Thymus (tissue), 14 donors: Measurements from ENCODE around the gene CEACAM20. TPM values are rescaled to one million over a fixed set of nuclear protein-coding genes. Genes with fewer than 3 reads are reported as not detected.

Experiments
- DNase-seq, 9 donors: peaks; one replicate each; pipeline ENCODE4 v3.0.0-alpha.2; 2013; ENCODE audit warnings: low spot score in 9 of 9, low read depth in 6 of 9, missing footprints in 1 of 9
- H3K27ac ChIP-seq, 2 donors: one replicate each; pipeline ENCODE4 v1.5.1; 2013; ENCODE audit warnings: control low read depth in 1 of 2, low read depth in 1 of 2, low read length in 1 of 2, mild to moderate bottlenecking in 1 of 2, moderate library complexity in 1 of 2
- H3K27me3 ChIP-seq, 2 donors: one replicate each; pipeline ENCODE4 v1.5.1; 2013; ENCODE audit warnings: low read length in 1 of 2; ENCODE audit not compliant: control insufficient read depth in 2 of 2, insufficient read depth in 1 of 2
- H3K36me3 ChIP-seq, 2 donors: one replicate each; pipeline ENCODE4 v1.5.1; 2013; ENCODE audit warnings: low read length in 1 of 2, mild to moderate bottlenecking in 1 of 2, moderate library complexity in 1 of 2; ENCODE audit not compliant: control insufficient read depth in 2 of 2, insufficient read depth in 2 of 2
- H3K4me1 ChIP-seq, 2 donors: one replicate each; pipeline ENCODE4 v1.5.1; 2013; ENCODE audit warnings: low read length in 2 of 2; ENCODE audit not compliant: control insufficient read depth in 2 of 2, insufficient read depth in 2 of 2
- H3K4me3 ChIP-seq, 2 donors: one replicate each; pipeline ENCODE4 v1.5.1; 2013; ENCODE audit warnings: low read length in 2 of 2, control low read depth in 1 of 2, mild to moderate bottlenecking in 1 of 2
- H3K9me3 ChIP-seq, 2 donors: one replicate each; pipeline ENCODE4 v1.5.1; 2013; ENCODE audit warnings: low read length in 1 of 2, mild to moderate bottlenecking in 1 of 2; ENCODE audit not compliant: control insufficient read depth in 2 of 2, insufficient read depth in 1 of 2
- WGBS: extraction: QIAGEN DNeasy Blood & Tissue Kit; methylation state at CpG from one replicate; pipeline ENCODE4 v1.1.7; 2013; 5-methylcytosine and 5-hydroxymethylcytosine counted together
- long read RNA-seq, 10 donors: transcript quantifications; one replicate each; lab custom pipeline, GENCODE V29; 2026
- polyA plus RNA-seq: library from polyadenylated mRNA; stranded (reverse); fragments of 200-250 nt; gene quantifications from one replicate; pipeline ENCODE4 v1.2.3, GENCODE V29; 2013
- total RNA-seq: library from RNA; stranded (reverse); fragments of 120-200 nt; gene quantifications from one replicate; pipeline ENCODE4 v1.2.4, GENCODE V29; 2013
- donor health status: healthy.

CEACAM20 gene
- total RNA-seq = 0.05 TPM
- 0.05 TPM for polyA plus RNA-seq
- long read RNA-seq, donor 1 = 0 reads
- long read RNA-seq, donor 2 = 0 reads
- long read RNA-seq, donor 3 = 0 reads
- long read RNA-seq, donor 4 = 0 reads
- long read RNA-seq, donor 5 = 0 reads
- long read RNA-seq, donor 6 = 0 reads
- long read RNA-seq, donor 7 = 0 reads
- long read RNA-seq, donor 8 = 0 reads
- long read RNA-seq, donor 9 = 0 reads
- long read RNA-seq, donor 10 = 0 reads

DNA sequence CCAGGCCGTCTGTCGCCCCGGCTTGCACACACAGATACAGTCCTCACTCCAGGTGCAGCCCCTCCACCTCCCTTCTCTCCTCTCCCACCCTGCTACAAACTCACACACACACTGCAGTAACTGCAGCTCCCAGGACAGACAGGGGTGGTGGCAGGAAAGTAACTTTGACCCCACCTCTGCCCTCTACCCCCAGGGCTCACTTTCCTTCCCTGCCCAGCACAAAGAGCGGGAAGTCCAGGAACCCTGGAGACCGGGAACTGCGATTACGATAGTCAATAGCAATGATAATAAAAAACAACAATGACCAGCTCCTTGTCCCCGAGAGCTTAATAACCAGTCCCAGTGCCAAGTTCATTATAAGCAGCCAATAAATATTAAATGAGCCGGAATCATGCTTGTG, at the start of gene CEACAM20:
TSS of gene CEACAM20 (minus strand) at position 140 of the 400 bp plus-strand sequence. CDS start 166 bp downstream, outside the sequence.
- Histone ChIP-seq H3K27me3 (no peaks in the 10 kb centered on the region), H3K36me3 (no peaks in the 10 kb centered on the region), H3K4me1 (no peaks in the 10 kb centered on the region), H3K4me3 (no peak within 1 kb of the TSS), H3K9me3 (no peaks in the 10 kb centered on the region), H3K27ac (no peak within 1 kb of the TSS)
- WGBS = 87% methylated on average over 9 of the region's 9 CpGs
- DNase-seq = no peak

DNA sequence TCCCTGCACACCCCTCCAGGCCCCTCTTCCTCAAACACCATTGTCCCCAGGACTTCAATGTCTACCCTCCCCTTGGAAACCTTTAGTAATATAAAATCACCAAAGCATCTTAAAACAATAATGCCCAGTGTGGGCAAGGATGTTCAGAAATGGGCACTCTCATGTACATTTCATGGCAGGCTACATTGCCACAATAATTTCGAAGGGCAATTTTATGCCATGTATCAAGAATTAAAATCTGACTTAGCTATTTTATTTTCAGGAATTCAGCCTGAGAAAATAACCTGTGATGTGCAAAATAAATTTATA, 48.0 kb upstream of the CEACAM20 start:
- Histone ChIP-seq H3K4me3 (no peak overlapping the region), H3K4me1 (no peaks in the 10 kb centered on the region), H3K27me3 (no peaks in the 10 kb centered on the region), H3K36me3 (no peaks in the 10 kb centered on the region), H3K9me3 (no peaks in the 10 kb centered on the region), H3K27ac (no peak overlapping the region)
- DNase-seq = no peak
- WGBS = 85% methylated on average over 1 of the region's 1 CpG

DNA sequence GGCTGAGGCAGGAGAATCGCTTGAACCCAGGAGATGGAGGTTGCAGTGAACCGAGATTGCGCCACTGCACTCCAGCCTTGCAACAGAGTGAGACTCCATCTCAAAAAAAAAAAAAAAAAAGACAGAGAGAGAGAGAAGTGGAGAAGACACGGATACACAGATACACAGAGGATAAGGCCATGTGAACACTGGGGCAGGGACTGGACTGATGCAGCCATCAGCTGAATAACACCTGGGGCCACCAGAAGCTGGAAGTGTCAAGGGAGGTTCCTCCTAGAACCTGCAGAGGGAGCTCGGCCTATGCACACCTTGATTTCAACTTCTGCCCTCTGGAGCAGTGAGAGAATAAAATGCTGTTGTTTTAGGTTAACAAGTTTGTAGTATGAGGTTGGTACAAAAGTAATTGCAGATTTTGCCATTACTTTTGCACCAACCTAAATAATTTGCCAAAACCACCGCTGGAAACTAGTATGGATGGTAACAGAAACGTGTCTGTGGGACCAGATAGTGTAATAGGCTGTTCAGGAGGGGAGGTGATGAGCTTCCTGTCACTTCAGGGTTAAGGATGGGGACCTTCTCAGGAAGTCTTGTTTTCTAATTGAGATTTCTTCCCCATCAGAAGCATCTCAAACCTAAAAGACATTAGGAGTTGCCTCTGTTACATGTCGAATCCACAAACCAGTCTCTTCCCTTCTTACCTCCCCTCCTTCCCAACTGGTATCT, 47.5 kb upstream of the CEACAM20 start:
- no peak overlapping the region for H3K27ac ChIP-seq
- WGBS = 73% methylated on average over 8 of the region's 8 CpGs
- no peaks in the 10 kb centered on the region for H3K27me3 ChIP-seq
- no peak overlapping the region for H3K4me3 ChIP-seq
- peak in 5 of 9 donors; percentile 9 to 54 (median 23) for DNase-seq
- H3K4me1 ChIP-seq = no peaks in the 10 kb centered on the region
- no peaks in the 10 kb centered on the region for H3K9me3 ChIP-seq
- H3K36me3 ChIP-seq = no peaks in the 10 kb centered on the region

DNA sequence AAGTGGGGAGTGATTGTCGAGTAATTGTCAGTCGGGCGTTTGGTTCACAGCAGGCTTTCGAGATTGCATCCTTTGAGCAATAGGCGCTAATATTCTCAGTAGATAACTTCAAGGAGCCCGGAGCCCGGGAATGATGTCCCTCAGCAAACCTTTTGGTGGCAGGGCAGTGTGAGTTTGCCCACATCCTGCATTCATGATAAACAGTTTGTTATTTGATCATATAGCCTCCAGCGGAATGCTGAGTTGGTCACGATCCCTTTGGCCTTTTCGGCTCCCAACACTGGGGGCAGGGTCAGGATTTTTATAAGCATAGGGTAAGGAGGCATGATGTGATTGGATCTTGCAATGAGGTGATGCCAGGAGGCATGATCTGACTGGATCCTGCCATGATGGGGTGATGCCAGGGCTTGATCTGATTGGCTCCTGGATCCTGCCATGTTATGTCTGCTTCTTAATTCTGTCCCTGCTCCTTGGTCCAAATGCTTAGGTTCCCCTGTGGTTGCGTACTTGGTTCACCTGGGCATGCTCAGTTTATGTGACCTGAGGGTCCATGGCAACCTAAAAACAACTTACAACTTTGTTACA, 45.7 kb upstream of the CEACAM20 start:
- no peaks in the 10 kb centered on the region for H3K27me3 ChIP-seq
- H3K27ac ChIP-seq = no peak overlapping the region
- DNase-seq = no peak
- H3K4me1 ChIP-seq = no peaks in the 10 kb centered on the region
- 95% methylated on average over 11 of the region's 11 CpGs for WGBS
- H3K9me3 ChIP-seq = no peaks in the 10 kb centered on the region
- H3K4me3 ChIP-seq = no peak overlapping the region
- H3K36me3 ChIP-seq = no peaks in the 10 kb centered on the region

DNA sequence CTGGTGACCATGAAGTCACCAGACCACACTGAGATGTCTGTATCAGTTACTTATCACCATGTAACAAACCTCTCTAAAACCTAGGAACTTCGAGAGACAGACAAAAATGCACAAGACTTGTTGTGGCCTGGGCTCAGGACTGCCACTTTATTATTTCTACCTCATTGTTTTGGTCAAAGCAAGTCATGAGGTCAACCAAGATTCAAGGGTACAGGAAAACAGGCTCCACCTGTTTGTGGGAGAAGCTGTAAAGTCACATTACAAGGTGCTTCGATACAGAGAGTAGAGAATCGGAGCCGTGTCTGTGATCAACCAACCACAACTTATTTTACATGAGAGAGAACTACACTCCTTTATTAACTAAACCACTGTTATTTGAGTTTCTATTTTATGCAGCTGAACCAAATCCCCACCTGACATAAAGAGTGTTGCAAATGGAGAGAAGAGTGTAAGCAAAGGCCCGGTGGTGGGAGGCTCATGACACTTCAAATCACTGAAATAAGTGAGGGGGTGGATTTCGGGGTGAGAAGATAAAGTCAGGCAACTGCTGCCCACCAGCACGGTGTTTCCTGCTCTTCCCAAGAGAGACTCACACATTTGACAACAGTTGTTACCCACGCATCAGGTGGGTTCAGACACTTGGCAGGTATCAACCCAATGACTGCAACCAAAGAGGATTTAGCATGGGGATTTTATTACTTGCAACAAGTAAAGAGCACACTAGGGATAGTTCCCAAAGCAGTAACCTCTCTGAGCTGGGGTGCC, 44.9 kb upstream of the CEACAM20 start:
- DNase-seq = no peak
- H3K27me3 ChIP-seq = no peaks in the 10 kb centered on the region
- no peaks in the 10 kb centered on the region for H3K36me3 ChIP-seq
- WGBS = 93% methylated on average over 8 of the region's 8 CpGs
- H3K4me1 ChIP-seq = no peaks in the 10 kb centered on the region
- H3K4me3 ChIP-seq = no peak overlapping the region
- H3K27ac ChIP-seq = no peak overlapping the region
- no peaks in the 10 kb centered on the region for H3K9me3 ChIP-seq

DNA sequence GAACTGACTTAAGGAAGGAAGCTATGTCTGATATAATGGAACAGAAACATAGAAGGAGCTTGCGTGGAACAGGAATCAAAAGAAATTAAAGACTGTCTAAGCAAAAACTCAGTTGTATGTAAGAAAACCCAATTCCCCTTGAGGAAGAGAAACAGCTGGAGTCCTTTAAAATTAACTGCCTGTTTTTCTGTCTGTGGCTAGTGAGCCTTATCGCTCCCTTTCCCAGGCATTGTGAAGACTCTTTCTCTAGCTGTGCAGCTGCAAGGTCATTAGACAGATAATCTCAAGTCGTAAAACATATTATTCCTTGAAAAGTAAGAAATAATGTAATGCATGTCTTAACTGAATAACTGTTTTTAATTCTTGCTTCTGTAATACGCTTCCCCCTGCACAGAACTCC, 44.2 kb upstream of the CEACAM20 start:
- no peak for DNase-seq
- Histone ChIP-seq H3K27me3 (no peaks in the 10 kb centered on the region), H3K4me3 (no peak overlapping the region), H3K9me3 (no peaks in the 10 kb centered on the region), H3K4me1 (no peaks in the 10 kb centered on the region), H3K27ac (no peak overlapping the region), H3K36me3 (no peaks in the 10 kb centered on the region)
- 95% methylated on average over 4 of the region's 4 CpGs for WGBS

DNA sequence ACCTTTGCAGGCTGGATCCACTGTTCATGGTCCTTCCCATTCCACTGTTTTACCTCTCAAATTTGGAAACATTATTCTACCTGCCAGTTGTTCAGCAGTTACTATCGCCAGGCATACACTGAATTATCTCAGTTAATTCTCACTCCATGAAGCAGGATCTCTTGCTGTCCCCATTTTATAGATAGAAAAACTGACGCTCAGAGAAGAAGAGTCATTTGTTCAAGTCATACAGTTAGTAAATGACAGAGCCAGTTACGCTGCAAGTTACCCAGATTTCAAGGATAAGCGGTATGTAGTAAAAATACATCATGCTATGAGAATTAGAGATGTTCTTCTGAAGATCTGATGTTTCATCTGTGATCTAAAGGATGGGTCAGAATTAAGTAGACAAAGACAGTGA, 43.7 kb upstream of the CEACAM20 start:
- no peaks in the 10 kb centered on the region for H3K4me1 ChIP-seq
- DNase-seq = no peak
- H3K36me3 ChIP-seq = no peaks in the 10 kb centered on the region
- H3K27me3 ChIP-seq = no peaks in the 10 kb centered on the region
- no peak overlapping the region for H3K27ac ChIP-seq
- no peaks in the 10 kb centered on the region for H3K9me3 ChIP-seq
- 99% methylated on average over 4 of the region's 4 CpGs for WGBS
- H3K4me3 ChIP-seq = no peak overlapping the region

DNA sequence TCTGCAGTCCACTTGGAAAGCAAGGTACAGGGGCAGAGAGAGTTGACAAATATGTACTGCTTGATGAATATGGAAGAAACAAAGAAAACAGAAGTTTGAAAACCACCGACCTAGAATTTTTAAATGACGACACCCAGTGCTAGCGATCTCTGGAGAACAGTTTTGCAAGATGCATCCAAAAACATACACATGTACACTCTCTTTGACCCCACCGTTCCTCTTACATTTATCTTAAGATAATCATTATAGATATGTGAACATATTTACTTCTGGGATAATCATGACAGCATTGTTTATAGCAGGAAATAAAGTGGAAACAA, 43.1 kb upstream of the CEACAM20 start:
- Histone ChIP-seq H3K4me3 (no peak overlapping the region), H3K27ac (no peak overlapping the region), H3K9me3 (no peaks in the 10 kb centered on the region), H3K27me3 (no peaks in the 10 kb centered on the region), H3K36me3 (no peaks in the 10 kb centered on the region), H3K4me1 (no peaks in the 10 kb centered on the region)
- DNase-seq = no peak
- 84% methylated on average over 4 of the region's 4 CpGs for WGBS
